Ishikawa (cell line): Measurements from ENCODE around the gene SLC9A7.

Source experiments
- CEBPB ChIP-seq: IDR thresholded peaks from 2 replicates; pipeline ENCODE4 v1.6.1; 2012
- CREB1 ChIP-seq: IDR thresholded peaks from 2 replicates; pipeline ENCODE4 v1.6.1; 2012; ENCODE audit warnings: low read depth
- EGR1 ChIP-seq: IDR thresholded peaks from 2 replicates; pipeline ENCODE4 v1.6.1; 2012
- EP300 ChIP-seq: IDR thresholded peaks from 2 replicates; pipeline ENCODE4 v1.6.1; 2012; ENCODE audit warnings: borderline replicate concordance
- FOXM1 ChIP-seq: IDR thresholded peaks from 2 replicates; pipeline ENCODE4 v1.6.1; 2012; ENCODE audit warnings: low read depth, borderline replicate concordance
- NFIC ChIP-seq: IDR thresholded peaks from 2 replicates; pipeline ENCODE4 v1.6.1; 2012
- RAD21 ChIP-seq: IDR thresholded peaks from 2 replicates; pipeline ENCODE4 v1.6.1; 2012; ENCODE audit warnings: low read depth
- TAF1 ChIP-seq: IDR thresholded peaks from 2 replicates; pipeline ENCODE4 v1.6.1; 2012; ENCODE audit warnings: low read depth, mild to moderate bottlenecking
- TCF12 ChIP-seq: IDR thresholded peaks from 2 replicates; pipeline ENCODE4 v1.6.1; 2012; ENCODE audit warnings: low read depth
- TEAD4 ChIP-seq: IDR thresholded peaks from 2 replicates; pipeline ENCODE4 v1.6.1; 2012
- YY1 ChIP-seq: IDR thresholded peaks from 2 replicates; pipeline ENCODE4 v1.6.1; 2012; ENCODE audit warnings: low read depth
- ZBTB7A ChIP-seq: IDR thresholded peaks from 2 replicates; pipeline ENCODE4 v1.6.1; 2012; ENCODE audit warnings: low read depth
- TF ChIP-seq, protein P1 (sequence below): IDR thresholded peaks from 2 replicates; pipeline ENCODE4 v1.6.1; 2012
- TF ChIP-seq, protein P2 (sequence below): IDR thresholded peaks from 2 replicates; pipeline ENCODE4 v1.6.1; 2012; ENCODE audit warnings: low read depth, mild to moderate bottlenecking
- TF ChIP-seq, protein P3 (sequence below): IDR thresholded peaks from 2 replicates; pipeline ENCODE4 v1.6.1; 2012

Gene SLC9A7

DNA sequence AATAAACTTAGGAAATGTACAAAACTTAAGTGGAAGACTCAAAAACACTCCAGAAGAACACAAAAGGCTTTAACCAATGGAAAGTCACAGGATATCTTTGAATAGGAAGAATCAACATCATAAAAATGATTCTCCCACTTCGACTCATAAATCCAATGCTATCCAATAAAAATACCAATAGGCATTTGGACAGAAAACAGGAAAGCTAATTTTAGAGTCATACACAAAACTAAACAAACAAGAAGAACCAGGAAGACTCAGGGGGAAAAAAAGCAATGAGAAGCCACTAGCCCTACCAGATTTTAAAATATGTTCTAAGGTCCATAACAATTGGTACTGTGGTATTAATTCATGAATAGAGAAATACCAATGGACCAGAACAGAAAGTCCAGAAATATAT is 28.2 kb downstream of the SLC9A7 start:
- TF ChIP-seq EGR1: no peak

DNA sequence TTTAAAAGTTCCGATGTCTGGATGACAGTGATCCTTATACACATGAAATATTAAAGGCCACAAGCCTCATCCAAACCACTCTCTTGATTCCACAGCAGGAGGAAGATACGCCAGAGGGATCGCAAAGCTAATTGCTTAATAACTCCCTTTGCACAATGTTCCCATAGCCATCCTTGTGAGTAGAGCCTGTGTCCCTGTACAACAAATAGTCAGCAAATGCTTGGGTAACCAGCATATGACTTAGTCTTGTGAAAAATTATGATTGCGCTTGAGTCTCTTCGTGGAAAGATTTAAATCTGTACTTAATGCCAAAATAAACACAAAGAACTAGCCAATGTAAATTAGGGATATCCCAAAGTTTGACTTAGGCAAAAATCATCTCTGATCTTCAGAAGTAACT is 31.5 kb downstream of the SLC9A7 start:
- TF ChIP-seq, protein P1, sequence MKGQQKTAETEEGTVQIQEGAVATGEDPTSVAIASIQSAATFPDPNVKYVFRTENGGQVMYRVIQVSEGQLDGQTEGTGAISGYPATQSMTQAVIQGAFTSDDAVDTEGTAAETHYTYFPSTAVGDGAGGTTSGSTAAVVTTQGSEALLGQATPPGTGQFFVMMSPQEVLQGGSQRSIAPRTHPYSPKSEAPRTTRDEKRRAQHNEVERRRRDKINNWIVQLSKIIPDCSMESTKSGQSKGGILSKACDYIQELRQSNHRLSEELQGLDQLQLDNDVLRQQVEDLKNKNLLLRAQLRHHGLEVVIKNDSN: no peak
- no peak for TF ChIP-seq ZBTB7A
- TF ChIP-seq NFIC: no peak
- TF ChIP-seq YY1: no peak
- no peak for TF ChIP-seq RAD21
- no peak for TF ChIP-seq CEBPB
- TF ChIP-seq TAF1: no peak
- TF ChIP-seq EP300: no peak
- no peak for TF ChIP-seq TEAD4
- TF ChIP-seq CREB1: no peak
- TF ChIP-seq, protein P2, sequence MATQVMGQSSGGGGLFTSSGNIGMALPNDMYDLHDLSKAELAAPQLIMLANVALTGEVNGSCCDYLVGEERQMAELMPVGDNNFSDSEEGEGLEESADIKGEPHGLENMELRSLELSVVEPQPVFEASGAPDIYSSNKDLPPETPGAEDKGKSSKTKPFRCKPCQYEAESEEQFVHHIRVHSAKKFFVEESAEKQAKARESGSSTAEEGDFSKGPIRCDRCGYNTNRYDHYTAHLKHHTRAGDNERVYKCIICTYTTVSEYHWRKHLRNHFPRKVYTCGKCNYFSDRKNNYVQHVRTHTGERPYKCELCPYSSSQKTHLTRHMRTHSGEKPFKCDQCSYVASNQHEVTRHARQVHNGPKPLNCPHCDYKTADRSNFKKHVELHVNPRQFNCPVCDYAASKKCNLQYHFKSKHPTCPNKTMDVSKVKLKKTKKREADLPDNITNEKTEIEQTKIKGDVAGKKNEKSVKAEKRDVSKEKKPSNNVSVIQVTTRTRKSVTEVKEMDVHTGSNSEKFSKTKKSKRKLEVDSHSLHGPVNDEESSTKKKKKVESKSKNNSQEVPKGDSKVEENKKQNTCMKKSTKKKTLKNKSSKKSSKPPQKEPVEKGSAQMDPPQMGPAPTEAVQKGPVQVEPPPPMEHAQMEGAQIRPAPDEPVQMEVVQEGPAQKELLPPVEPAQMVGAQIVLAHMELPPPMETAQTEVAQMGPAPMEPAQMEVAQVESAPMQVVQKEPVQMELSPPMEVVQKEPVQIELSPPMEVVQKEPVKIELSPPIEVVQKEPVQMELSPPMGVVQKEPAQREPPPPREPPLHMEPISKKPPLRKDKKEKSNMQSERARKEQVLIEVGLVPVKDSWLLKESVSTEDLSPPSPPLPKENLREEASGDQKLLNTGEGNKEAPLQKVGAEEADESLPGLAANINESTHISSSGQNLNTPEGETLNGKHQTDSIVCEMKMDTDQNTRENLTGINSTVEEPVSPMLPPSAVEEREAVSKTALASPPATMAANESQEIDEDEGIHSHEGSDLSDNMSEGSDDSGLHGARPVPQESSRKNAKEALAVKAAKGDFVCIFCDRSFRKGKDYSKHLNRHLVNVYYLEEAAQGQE: no peak
- TF ChIP-seq, protein P3, sequence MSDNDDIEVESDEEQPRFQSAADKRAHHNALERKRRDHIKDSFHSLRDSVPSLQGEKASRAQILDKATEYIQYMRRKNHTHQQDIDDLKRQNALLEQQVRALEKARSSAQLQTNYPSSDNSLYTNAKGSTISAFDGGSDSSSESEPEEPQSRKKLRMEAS: no peak
- no peak for TF ChIP-seq TCF12
- no peak for TF ChIP-seq EGR1
- no peak for TF ChIP-seq FOXM1

DNA sequence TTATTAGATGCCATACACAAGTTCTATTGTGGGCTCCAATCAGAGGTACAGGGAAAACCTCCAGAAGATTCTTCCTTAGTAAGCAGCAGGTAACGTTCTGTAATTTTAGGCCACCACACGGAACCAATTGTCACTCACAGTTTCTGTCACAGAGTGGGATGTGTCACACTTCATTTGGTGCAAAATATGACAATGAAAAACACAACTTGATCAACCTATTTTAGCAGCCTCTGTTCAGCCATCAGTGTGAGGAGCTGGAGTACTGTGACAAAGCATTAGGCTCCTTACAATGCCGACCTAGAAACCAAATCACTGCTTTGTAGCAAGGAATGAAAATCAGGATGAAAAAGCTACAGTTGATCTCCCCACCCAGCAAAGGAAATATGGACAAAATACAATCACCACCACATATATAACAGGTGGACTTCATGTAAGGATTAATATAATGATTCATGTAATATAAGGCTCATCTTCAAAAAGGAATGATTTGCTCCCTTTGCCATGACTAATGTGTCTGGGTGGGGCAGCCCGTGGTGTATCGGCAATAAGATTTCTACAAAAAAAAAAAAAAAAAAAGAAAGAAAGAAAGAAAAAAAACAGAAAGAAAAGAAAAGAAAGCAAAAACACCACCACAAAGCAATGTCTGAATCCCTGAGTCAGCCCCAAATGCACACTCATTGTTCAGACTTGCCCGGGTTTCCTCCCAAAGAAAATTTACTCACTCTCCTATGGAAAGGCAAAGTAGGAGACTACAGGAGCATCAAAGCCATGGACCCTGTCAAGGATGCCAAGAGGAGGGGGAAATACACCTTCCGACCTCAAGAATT is 36.0 kb downstream of the SLC9A7 start:
- TF ChIP-seq FOXM1: no peak
- TF ChIP-seq CREB1: no peak
- TF ChIP-seq, protein P1: no peak
- no peak for TF ChIP-seq NFIC
- TF ChIP-seq TEAD4: no peak
- no peak for TF ChIP-seq TCF12
- TF ChIP-seq EGR1: no peak
- TF ChIP-seq, protein P2: no peak
- TF ChIP-seq CEBPB: no peak
- no peak for TF ChIP-seq RAD21
- TF ChIP-seq TAF1: no peak
- no peak for TF ChIP-seq EP300
- TF ChIP-seq, protein P3: no peak
- no peak for TF ChIP-seq ZBTB7A
- TF ChIP-seq YY1: no peak

DNA sequence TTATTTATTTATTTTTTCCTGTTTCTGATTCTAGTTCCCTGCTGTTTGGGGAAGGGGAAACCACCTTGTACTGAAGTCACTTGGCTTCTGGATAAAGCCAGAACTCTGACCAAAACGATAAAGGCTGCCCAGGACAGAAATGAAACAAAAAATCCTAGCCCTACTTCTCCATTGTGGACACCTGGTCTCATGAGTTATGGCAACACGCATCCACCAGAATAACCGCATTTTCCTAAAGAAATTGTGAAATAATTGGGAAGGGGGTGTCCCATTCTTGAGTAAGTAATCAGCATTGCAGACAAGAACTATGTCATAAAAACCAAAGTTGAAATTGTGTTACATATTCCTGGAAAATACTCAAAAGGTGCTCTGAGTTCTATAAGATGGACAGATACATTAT is 42.1 kb downstream of the SLC9A7 start:
- TF ChIP-seq EGR1 (no peak), FOXM1 (no peak), CREB1 (no peak), CEBPB (no peak), YY1 (no peak), RAD21 (no peak), ZBTB7A (no peak), TCF12 (no peak), NFIC (no peak), EP300 (no peak), TEAD4 (no peak), TAF1 (no peak)
- TF ChIP-seq, protein P3: no peak
- TF ChIP-seq, protein P1: no peak
- TF ChIP-seq, protein P2: no peak
